ENCODE results near the gene LRIT2.

- TF ChIP-seq CTCF (IDR thresholded peaks at IDR 0.05) (no peak), ATF3 (CRISPR knock-in tag; conservative IDR thresholded peaks at IDR 0.05) (no peak)
Observed at GRCh38 chr10:84172467-84173356, 52.6 kb downstream of the LRIT2 start.
